K562 (cell line): Measurements from ENCODE around the gene SNX30. TPM values are rescaled to one million over a fixed set of nuclear protein-coding genes. Genes with fewer than 3 reads are reported as not detected.

ENCODE experiments used
- EGR1 ChIP-seq: fragments of 450-650 bp; conservative IDR thresholded peaks from 2 replicates; pipeline ENCODE4 v1.6.1; 2017; ENCODE audit warnings: mild to moderate bottlenecking
- MAZ ChIP-seq, 2 experiments: fragments of 450-650 bp in 1 of 2; sonication (generic) in 1 of 2; formaldehyde crosslinking; IDR thresholded peaks in 1 of 2; conservative IDR thresholded peaks in 1 of 2; 2 replicates each; pipeline versions ENCODE4 v1.4.0 to v1.5.0; 2020; ENCODE audit warnings: mild to moderate bottlenecking in 1 of 2, missing genetic modification reagents in 1 of 2
- SMAD1 ChIP-seq: fragments of 150-350 bp; IDR thresholded peaks from 2 replicates; pipeline ENCODE4 v1.6.1; 2014; ENCODE audit warnings: low read length, low read depth; ENCODE audit not compliant: partially characterized antibody
- SRSF7 ChIP-seq: fragments of 200-400 bp; formaldehyde crosslinking; optimal IDR thresholded peaks from 2 replicates; pipeline ENCODE3; 2017; ENCODE audit warnings: mild to moderate bottlenecking, low read depth, low read length
- TAL1 ChIP-seq: fragments of 450-650 bp; IDR thresholded peaks from 2 replicates; pipeline ENCODE4 v1.6.1; 2016; ENCODE audit warnings: mild to moderate bottlenecking
- polyA plus RNA-seq, 8 experiments: library from polyadenylated mRNA; depleted of rRNA in 4 of 8; stranded (reverse) in 5 of 8; unstranded in 3 of 8; fragments of >200 nt; fragmentation: Nextera tagmentation in 2 of 8; fragmentation: Illumina TruSeq in 1 of 8; extraction: Ambion mirVana in 2 of 8; extraction: Trizol in 1 of 8; gene quantifications; 2 replicates each; pipeline versions ENCODE4 v1.2.1 to v1.2.3, GENCODE V29; 2011 to 2014; ENCODE audit warnings: inconsistent platforms in 1 of 8, missing spikeins in 1 of 8
- total RNA-seq, 7 experiments: library from RNA; depleted of rRNA in 6 of 7; stranded (reverse); fragments of >200 nt in 6 of 7; fragmentation: Illumina TruSeq in 2 of 7; extraction: Trizol in 2 of 7; gene quantifications; 2 replicates each; pipeline versions ENCODE4 v1.2.1 to v1.2.3, GENCODE V29; 2011 to 2021; ENCODE audit warnings: low replicate concordance in 1 of 7
- TF ChIP-seq, protein P1 (sequence below): fragments of 450-650 bp; IDR thresholded peaks from 2 replicates; pipeline ENCODE4 v1.6.1; 2017; ENCODE audit warnings: antibody characterized with exemption
- TF ChIP-seq, protein P2 (sequence below): fragments of 250-450 bp; sonication (Bioruptor Pico); IDR thresholded peaks from 2 replicates; pipeline ENCODE4 v1.5.0; 2022; ENCODE audit warnings: mild to moderate bottlenecking
- TF ChIP-seq, protein P3 (sequence below): fragments of 450-650 bp; IDR thresholded peaks from 2 replicates; pipeline ENCODE4 v1.6.1; 2017; ENCODE audit warnings: antibody characterized with exemption, mild to moderate bottlenecking

The SNX30 gene
- total and polyA plus RNA-seq, 9 of the 15 experiments (the other 6 are each of a cell fraction or from before 2014, with no cell fraction given): 0.76 to 5.9 (median 3.3) TPM

DNA sequence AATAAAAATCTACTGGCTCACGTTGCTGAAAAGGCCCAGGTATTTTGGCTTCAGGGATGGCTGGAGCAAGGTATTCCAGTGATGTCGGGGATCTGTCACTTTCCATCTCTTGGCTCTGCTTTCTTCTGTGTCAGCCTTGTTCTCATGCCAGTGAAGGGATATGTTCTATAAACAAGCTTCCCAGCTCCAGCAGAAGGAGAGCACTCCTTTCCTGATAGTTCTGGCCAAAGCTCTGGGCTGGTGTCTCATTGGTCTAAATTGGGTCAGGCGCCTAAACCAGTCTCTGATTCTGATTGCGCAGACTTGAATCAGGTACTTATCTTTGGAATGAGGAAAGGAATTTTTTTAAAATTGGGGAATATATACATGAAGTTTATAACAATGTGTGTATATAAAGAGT lies 5.1 kb downstream of the SNX30 start (continued):
- TF ChIP-seq MAZ (CRISPR knock-in tag; conservative IDR thresholded peaks at IDR 0.05 in 1 of 2, IDR thresholded peaks at IDR 0.05 in 1 of 2) (no peak), SMAD1 (no peak), SRSF7 (no peak), EGR1 (no peak), TAL1 (no peak)
- TF ChIP-seq, protein P1, sequence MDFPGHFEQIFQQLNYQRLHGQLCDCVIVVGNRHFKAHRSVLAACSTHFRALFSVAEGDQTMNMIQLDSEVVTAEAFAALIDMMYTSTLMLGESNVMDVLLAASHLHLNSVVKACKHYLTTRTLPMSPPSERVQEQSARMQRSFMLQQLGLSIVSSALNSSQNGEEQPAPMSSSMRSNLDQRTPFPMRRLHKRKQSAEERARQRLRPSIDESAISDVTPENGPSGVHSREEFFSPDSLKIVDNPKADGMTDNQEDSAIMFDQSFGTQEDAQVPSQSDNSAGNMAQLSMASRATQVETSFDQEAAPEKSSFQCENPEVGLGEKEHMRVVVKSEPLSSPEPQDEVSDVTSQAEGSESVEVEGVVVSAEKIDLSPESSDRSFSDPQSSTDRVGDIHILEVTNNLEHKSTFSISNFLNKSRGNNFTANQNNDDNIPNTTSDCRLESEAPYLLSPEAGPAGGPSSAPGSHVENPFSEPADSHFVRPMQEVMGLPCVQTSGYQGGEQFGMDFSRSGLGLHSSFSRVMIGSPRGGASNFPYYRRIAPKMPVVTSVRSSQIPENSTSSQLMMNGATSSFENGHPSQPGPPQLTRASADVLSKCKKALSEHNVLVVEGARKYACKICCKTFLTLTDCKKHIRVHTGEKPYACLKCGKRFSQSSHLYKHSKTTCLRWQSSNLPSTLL: no peak
- TF ChIP-seq, protein P2, sequence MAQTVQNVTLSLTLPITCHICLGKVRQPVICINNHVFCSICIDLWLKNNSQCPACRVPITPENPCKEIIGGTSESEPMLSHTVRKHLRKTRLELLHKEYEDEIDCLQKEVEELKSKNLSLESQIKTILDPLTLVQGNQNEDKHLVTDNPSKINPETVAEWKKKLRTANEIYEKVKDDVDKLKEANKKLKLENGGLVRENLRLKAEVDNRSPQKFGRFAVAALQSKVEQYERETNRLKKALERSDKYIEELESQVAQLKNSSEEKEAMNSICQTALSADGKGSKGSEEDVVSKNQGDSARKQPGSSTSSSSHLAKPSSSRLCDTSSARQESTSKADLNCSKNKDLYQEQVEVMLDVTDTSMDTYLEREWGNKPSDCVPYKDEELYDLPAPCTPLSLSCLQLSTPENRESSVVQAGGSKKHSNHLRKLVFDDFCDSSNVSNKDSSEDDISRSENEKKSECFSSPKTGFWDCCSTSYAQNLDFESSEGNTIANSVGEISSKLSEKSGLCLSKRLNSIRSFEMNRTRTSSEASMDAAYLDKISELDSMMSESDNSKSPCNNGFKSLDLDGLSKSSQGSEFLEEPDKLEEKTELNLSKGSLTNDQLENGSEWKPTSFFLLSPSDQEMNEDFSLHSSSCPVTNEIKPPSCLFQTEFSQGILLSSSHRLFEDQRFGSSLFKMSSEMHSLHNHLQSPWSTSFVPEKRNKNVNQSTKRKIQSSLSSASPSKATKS (CRISPR knock-in tag): no peak
- TF ChIP-seq, protein P3, sequence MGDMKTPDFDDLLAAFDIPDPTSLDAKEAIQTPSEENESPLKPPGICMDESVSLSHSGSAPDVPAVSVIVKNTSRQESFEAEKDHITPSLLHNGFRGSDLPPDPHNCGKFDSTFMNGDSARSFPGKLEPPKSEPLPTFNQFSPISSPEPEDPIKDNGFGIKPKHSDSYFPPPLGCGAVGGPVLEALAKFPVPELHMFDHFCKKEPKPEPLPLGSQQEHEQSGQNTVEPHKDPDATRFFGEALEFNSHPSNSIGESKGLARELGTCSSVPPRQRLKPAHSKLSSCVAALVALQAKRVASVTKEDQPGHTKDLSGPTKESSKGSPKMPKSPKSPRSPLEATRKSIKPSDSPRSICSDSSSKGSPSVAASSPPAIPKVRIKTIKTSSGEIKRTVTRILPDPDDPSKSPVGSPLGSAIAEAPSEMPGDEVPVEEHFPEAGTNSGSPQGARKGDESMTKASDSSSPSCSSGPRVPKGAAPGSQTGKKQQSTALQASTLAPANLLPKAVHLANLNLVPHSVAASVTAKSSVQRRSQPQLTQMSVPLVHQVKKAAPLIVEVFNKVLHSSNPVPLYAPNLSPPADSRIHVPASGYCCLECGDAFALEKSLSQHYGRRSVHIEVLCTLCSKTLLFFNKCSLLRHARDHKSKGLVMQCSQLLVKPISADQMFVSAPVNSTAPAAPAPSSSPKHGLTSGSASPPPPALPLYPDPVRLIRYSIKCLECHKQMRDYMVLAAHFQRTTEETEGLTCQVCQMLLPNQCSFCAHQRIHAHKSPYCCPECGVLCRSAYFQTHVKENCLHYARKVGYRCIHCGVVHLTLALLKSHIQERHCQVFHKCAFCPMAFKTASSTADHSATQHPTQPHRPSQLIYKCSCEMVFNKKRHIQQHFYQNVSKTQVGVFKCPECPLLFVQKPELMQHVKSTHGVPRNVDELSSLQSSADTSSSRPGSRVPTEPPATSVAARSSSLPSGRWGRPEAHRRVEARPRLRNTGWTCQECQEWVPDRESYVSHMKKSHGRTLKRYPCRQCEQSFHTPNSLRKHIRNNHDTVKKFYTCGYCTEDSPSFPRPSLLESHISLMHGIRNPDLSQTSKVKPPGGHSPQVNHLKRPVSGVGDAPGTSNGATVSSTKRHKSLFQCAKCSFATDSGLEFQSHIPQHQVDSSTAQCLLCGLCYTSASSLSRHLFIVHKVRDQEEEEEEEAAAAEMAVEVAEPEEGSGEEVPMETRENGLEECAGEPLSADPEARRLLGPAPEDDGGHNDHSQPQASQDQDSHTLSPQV: no peak
